ENCODE data around the gene KCTD8. TPM values are rescaled to one million over a fixed set of nuclear protein-coding genes. Genes with fewer than 3 reads are reported as not detected.

KCTD8 gene
- total and polyA plus RNA-seq, 2 donors (not counting 3 experiments of a cell fraction or from before 2014, with no cell fraction given), result 0.36 to 0.80 TPM

GRCh38 chr4:44320833-44321232 lies 127.8 kb downstream of the KCTD8 start:
- Histone ChIP-seq H3K27me3 (ENCODE audit: control insufficient read depth in 2 of 2, insufficient read depth in 2 of 2, low read length in 2 of 2) (no peaks in the 10 kb centered on the region), H3K27ac (ENCODE audit: insufficient read depth, low read depth, low read length) (no peak overlapping the region), H3K9me3 (replicated peaks; ENCODE audit: control insufficient read depth, insufficient read depth, low read length) (no peaks in the 10 kb centered on the region), H3K9me1 (replicated peaks; ENCODE audit: control insufficient read depth, extremely low read depth, insufficient read depth, low read length) (no peaks in the 10 kb centered on the region), H4K20me1 (replicated peaks; ENCODE audit: control insufficient read depth, extremely low read depth, insufficient read depth, low read length) (no peaks in the 10 kb centered on the region), H2AFZ (ENCODE audit: low read depth, low read length) (no peak overlapping the region), H3K4me2 (ENCODE audit: insufficient read depth, low read length) (no peak overlapping the region), H3K4me3 (replicated peaks in 1 of 3; ENCODE audit: insufficient read depth in 1 of 3, low read depth in 1 of 3, low read length in 3 of 3) (no peak overlapping the region), H3K4me1 (ENCODE audit: control insufficient read depth, extremely low read depth, insufficient read depth, low read length) (no peaks in the 10 kb centered on the region), H3K36me3 (ENCODE audit: control insufficient read depth in 2 of 2, extremely low read depth in 1 of 2, insufficient read depth in 2 of 2, low read length in 2 of 2) (no peaks in the 10 kb centered on the region), H3K79me2 (ENCODE audit: control insufficient read depth, insufficient read depth, low read length) (no peaks in the 10 kb centered on the region), H3K9ac (replicated peaks; ENCODE audit: extremely low read depth, insufficient read depth, low read length) (no peak overlapping the region)
- BruUV-seq (replicated peaks), result no TSS peak
- TF ChIP-seq MAX (IDR thresholded peaks at IDR 0.05; ENCODE audit: insufficient read depth, insufficient read length) (no peak), EZH2 (IDR thresholded peaks at IDR 0.05; ENCODE audit: borderline replicate concordance, low read depth, low read length, severe bottlenecking) (no peak), GATA2 (IDR thresholded peaks at IDR 0.05; ENCODE audit: insufficient read depth, insufficient read length, low read depth, low read length) (no peak), CTCF (IDR thresholded peaks at IDR 0.05; ENCODE audit: extremely low read depth in 1 of 2, insufficient read depth in 1 of 2, low read depth in 1 of 2, low read length in 2 of 2) (no peak), POLR2AphosphoS5 (IDR thresholded peaks at IDR 0.05; ENCODE audit: insufficient read depth, low read depth, low read length) (no peak), POLR2A (IDR thresholded peaks at IDR 0.05; ENCODE audit: low read depth, low read length) (no peak), JUN (IDR thresholded peaks at IDR 0.05; ENCODE audit: borderline replicate concordance, insufficient read depth, insufficient read length, low read depth) (no peak), FOS (IDR thresholded peaks at IDR 0.05; ENCODE audit: borderline replicate concordance, insufficient read depth, low read length) (no peak), MYC (IDR thresholded peaks at IDR 0.05; ENCODE audit: low read depth, low read length) (no peak)
- FAIRE-seq, result no peak
- ChIA-PET POLR2A (no interaction called here), CTCF (no interaction called here)
- dilution Hi-C loops (cut with MboI; ENCODE audit: extremely low pct_ligation_motif_present, low sequenced_read_pairs) (no loop called here), intact Hi-C loops (cut with micrococcal nuclease) (no loop called here)
- no peak for DNase-seq (ENCODE audit: low read depth, low spot score)
